NT2/D1 (cell line): ENCODE results near the gene ANKRD50.

Experiments used
- DNase-seq: peaks from one replicate; pipeline ENCODE4 v3.0.0-alpha.2; 2011; ENCODE audit warnings: low read depth, low spot score
- H3K27me3 ChIP-seq: 2 replicates; pipeline ENCODE4 v1.6.0; 2011; ENCODE audit warnings: mild to moderate bottlenecking; ENCODE audit not compliant: insufficient read length, insufficient read depth
- H3K36me3 ChIP-seq: 2 replicates; pipeline ENCODE4 v1.6.1; 2011; ENCODE audit warnings: mild to moderate bottlenecking, low read length, mixed read lengths; ENCODE audit not compliant: insufficient read depth, insufficient read length
- H3K4me1 ChIP-seq: 2 replicates; pipeline ENCODE4 v1.5.1; 2011; ENCODE audit not compliant: insufficient read depth, insufficient read length
- H3K4me3 ChIP-seq: 2 replicates; pipeline ENCODE4 v1.5.1; 2011; ENCODE audit warnings: low read depth; ENCODE audit not compliant: insufficient read length
- H3K9ac ChIP-seq: 2 replicates; pipeline ENCODE4 v1.6.0; 2011; ENCODE audit warnings: low read depth; ENCODE audit not compliant: insufficient read length
- H3K9me3 ChIP-seq: 2 replicates; pipeline ENCODE4 v1.5.1; 2011; ENCODE audit warnings: mild to moderate bottlenecking, low read length; ENCODE audit not compliant: insufficient read depth
- SUZ12 ChIP-seq: IDR thresholded peaks from 2 replicates; pipeline ENCODE4 v1.6.1; 2011; ENCODE audit not compliant: insufficient read length, insufficient read depth; ENCODE audit errors: extremely low read depth
- YY1 ChIP-seq: IDR thresholded peaks from 2 replicates; pipeline ENCODE4 v1.6.1; 2011; ENCODE audit not compliant: insufficient read length, insufficient read depth
- ZNF274 ChIP-seq: IDR thresholded peaks from 2 replicates; pipeline ENCODE4 v1.6.1; 2011; ENCODE audit warnings: mild to moderate bottlenecking, low read depth, low read length

Gene ANKRD50

GRCh38 chr4:124743711-124744110, 31.2 kb upstream of the ANKRD50 start:
- no peak for DNase-seq

GRCh38 chr4:124740501-124740900, 28.0 kb upstream of the ANKRD50 start:
- H3K4me1 ChIP-seq, result no peaks in the 10 kb centered on the region
- H3K4me3 ChIP-seq, result no peak overlapping the region
- H3K9ac ChIP-seq, result no peak overlapping the region
- H3K36me3 ChIP-seq, result no peaks in the 10 kb centered on the region
- DNase-seq, result no peak
- TF ChIP-seq SUZ12 (no peak), YY1 (no peak), ZNF274 (no peak)
- H3K9me3 ChIP-seq, result no peaks in the 10 kb centered on the region
- no peaks in the 10 kb centered on the region for H3K27me3 ChIP-seq

More at GRCh38 chr4:124743711-124744110, 31.2 kb upstream of the ANKRD50 start:
- no peaks in the 10 kb centered on the region for H3K4me1 ChIP-seq
- no peaks in the 10 kb centered on the region for H3K27me3 ChIP-seq
- no peaks in the 10 kb centered on the region for H3K36me3 ChIP-seq
- TF ChIP-seq ZNF274 (no peak), YY1 (no peak), SUZ12 (no peak)
- no peak overlapping the region for H3K9ac ChIP-seq
- no peaks in the 10 kb centered on the region for H3K9me3 ChIP-seq
- H3K4me3 ChIP-seq, result no peak overlapping the region

DNA sequence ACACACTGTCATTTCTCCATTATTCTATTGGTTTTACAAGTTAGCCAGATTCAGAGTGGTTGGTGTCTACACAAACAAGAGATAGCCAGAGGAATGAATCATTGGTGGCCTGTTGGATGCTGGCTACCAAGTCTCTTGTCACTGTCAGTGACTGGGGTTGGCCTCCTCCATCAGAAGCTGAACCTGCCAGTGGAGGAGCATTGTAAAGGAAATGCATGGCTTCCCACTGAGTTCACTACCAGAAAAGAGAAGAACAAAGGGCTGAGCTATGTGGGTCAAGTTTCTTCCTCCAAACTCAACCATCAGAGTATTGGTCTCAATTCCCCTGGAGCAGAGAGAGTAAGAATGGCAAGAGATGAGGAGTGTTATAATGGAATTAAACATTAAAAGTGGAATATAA, 26.5 kb upstream of the ANKRD50 start:
- no peak overlapping the region for H3K9ac ChIP-seq
- DNase-seq, result peak; percentile 65
- no peaks in the 10 kb centered on the region for H3K36me3 ChIP-seq
- H3K4me3 ChIP-seq, result no peak overlapping the region
- no peak for TF ChIP-seq SUZ12
- no peak for TF ChIP-seq ZNF274
- TF ChIP-seq YY1, result no peak
- no peaks in the 10 kb centered on the region for H3K27me3 ChIP-seq
- no peaks in the 10 kb centered on the region for H3K4me1 ChIP-seq
- H3K9me3 ChIP-seq, result no peaks in the 10 kb centered on the region

DNA sequence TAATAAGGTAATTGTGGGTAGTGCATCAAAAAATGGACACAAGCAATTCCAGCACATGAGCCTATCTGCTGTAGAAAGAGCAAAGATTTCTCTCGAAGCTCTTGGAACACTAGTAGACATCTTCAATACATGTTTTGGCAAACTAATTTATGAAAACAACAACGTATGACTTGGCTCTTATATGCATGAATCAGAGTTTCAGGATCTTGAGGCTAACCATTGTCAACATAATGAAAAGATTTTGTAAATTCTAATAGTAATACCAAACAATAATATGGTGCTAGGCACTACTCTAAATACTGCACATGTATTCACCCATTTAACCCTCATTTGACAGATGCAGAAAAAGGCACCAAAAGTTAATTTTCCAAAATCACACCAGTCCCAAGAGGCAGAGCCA, 25.1 kb upstream of the ANKRD50 start:
- Histone ChIP-seq H3K9me3 (no peaks in the 10 kb centered on the region), H3K4me1 (no peaks in the 10 kb centered on the region), H3K4me3 (no peak overlapping the region), H3K36me3 (no peaks in the 10 kb centered on the region), H3K27me3 (no peaks in the 10 kb centered on the region), H3K9ac (no peak overlapping the region)
- no peak for DNase-seq
- TF ChIP-seq ZNF274 (no peak), YY1 (no peak), SUZ12 (no peak)

DNA sequence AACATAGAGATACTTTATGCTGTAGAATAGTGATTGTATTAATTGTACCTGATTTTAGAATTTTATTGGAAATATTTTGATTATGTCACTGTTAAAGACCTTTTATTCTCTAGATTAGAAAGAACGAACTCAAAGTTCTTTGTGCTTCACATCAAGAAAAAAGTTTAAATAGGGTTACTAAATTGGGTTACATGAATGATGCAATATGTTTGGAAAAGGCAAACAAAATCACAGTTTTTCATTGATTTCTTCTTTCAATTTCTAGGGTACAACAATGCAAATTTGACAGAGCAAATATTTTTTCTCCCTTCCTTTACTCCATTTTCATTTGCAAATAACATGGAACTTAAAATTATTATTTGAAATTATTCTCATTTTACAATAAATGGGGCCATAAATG, 24.0 kb upstream of the ANKRD50 start:
- no peak for DNase-seq
- H3K4me1 ChIP-seq, result no peaks in the 10 kb centered on the region
- no peaks in the 10 kb centered on the region for H3K9me3 ChIP-seq
- no peak for TF ChIP-seq ZNF274
- no peak overlapping the region for H3K9ac ChIP-seq
- no peaks in the 10 kb centered on the region for H3K36me3 ChIP-seq
- no peaks in the 10 kb centered on the region for H3K27me3 ChIP-seq
- no peak overlapping the region for H3K4me3 ChIP-seq

DNA sequence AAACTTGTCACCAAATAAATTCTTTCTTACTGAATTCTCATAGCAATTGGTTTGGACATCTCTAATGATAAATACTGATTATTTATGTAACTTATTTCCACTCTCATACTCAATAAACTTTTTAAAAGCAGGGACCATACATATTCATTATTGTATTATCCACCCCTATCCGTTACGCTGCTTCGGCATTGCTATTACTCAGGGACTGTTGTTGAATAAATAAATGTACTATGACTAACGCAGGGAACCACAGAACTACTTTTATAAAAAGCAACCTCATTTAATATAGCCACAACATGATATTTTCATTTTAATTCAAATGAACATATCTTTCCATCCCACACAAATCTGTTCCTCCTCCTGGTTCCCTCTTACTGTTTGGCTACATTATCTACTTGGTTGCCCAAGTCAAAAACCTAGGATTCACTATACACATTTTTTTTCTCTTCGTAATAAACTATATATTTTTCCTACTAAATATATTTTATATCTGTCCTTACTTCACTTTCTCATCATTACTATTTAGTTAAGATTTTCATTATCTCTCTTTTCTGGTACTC, 14.9 kb upstream of the ANKRD50 start:
- H3K9me3 ChIP-seq, result no peaks in the 10 kb centered on the region
- no peak overlapping the region for H3K4me3 ChIP-seq
- no peak overlapping the region for H3K9ac ChIP-seq
- TF ChIP-seq YY1, result no peak
- no peak for TF ChIP-seq SUZ12
- TF ChIP-seq ZNF274, result no peak
- no peak for DNase-seq
- H3K27me3 ChIP-seq, result no peaks in the 10 kb centered on the region
- H3K4me1 ChIP-seq, result no peaks in the 10 kb centered on the region
- no peaks in the 10 kb centered on the region for H3K36me3 ChIP-seq

GRCh38 chr4:124726269-124726668, 13.7 kb upstream of the ANKRD50 start:
- H3K4me1 ChIP-seq, result no peaks in the 10 kb centered on the region
- no peak overlapping the region for H3K4me3 ChIP-seq
- H3K36me3 ChIP-seq, result no peaks in the 10 kb centered on the region
- DNase-seq, result no peak
- no peaks in the 10 kb centered on the region for H3K9me3 ChIP-seq
- no peaks in the 10 kb centered on the region for H3K27me3 ChIP-seq
- no peak for TF ChIP-seq YY1
- no peak for TF ChIP-seq ZNF274
- no peak for TF ChIP-seq SUZ12
- H3K9ac ChIP-seq, result no peak overlapping the region

- DNase-seq, result no peak
- TF ChIP-seq ZNF274 (no peak), YY1 (no peak), SUZ12 (no peak)
- H3K9me3 ChIP-seq, result no peaks in the 10 kb centered on the region
- no peak overlapping the region for H3K9ac ChIP-seq
- no peaks in the 10 kb centered on the region for H3K36me3 ChIP-seq
- H3K4me3 ChIP-seq, result no peak overlapping the region
- no peaks in the 10 kb centered on the region for H3K27me3 ChIP-seq
- no peaks in the 10 kb centered on the region for H3K4me1 ChIP-seq
These were observed 9.5 kb upstream of the ANKRD50 start for GRCh38 chr4:124722071-124722470.
